HG03097 (cell line): ENCODE measurements around the gene CMYA5.

Experiments used
- ATAC-seq: cut with Tn5 transposase; IDR thresholded peaks from one replicate; pipeline ENCODE4 v1.9.1; 2021; ENCODE audit not compliant: unreplicated experiment, low FRiP score

Gene CMYA5

GRCh38 chr5:79793304-79793703, 103.7 kb downstream of the CMYA5 start:
- no peak for ATAC-seq

- no peak for ATAC-seq
Observed at GRCh38 chr5:79793722-79794121, 104.1 kb downstream of the CMYA5 start.

- ATAC-seq = no peak
Observed at GRCh38 chr5:79794347-79794746, 104.7 kb downstream of the CMYA5 start.

GRCh38 chr5:79795764-79796398, 106.2 kb downstream of the CMYA5 start:
- ATAC-seq = no peak

DNA sequence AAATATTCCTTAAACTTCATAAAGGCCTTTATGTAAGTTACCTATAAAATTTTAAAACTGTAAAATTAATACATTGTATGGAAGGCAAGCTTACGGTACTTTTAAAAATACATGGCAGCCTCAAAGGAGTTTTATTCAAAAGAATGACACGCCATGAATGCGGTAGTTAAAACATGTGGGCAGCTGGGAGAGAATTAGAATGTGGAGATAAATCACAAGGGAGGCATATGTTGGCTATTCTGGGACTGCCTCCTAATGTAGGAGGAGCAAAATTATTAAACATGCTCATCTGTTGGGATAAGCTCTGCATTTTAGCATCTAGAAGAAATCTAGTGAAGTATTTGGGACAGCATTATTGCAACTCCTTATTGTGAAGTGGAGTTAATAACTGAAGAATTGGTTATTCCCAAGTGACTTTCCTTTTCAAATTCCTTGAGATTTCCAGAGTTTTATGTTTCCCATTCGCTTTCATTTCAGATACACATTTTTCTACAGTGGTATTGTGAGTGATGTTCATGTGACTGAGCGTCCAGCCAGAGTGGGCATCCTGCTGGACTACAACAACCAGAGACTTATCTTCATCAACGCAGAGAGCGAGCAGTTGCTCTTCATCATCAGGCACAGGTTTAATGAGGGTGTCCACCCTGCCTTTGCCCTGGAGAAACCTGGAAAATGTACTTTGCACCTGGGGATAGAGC, 109.4 kb downstream of the CMYA5 start:
- ATAC-seq = no peak

DNA sequence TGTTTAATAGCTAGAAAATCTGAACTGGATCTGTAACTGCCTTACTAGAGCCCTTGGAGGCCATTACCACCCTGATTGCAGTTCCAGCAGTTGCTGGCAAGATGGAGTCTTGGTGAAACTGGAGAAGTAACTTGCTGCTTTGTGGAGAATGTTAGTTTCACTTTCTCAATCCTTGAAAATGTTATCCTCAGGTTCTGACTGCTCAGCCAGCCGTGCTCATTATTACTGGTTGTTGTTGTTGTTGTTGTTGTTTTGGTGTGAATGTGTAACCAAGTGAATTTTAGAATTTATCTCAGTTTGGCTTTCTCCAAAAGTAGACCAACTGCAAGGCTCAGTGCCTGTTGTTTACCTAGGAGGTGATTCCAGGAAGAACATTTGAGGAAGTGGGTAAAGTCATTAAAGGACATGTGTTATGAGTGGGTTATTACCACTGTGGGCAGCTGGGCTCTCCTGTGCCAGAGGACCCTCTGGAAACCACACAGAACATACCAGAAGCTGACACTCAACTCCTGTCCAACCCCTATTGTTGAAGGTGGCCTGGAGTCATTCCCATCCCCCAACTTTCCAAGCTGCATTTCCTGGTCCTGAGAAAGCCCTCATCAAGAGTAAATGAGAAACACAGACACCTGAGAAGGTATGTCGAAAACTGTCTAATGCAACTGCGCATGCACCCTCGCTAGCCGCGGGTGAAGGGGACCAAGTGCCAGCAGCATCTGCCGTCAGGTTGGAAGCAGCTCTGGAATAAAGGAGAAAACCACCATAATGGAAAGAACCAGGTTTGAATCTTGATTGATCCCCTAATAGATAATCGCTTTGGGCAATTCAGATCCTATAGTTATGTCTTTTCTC, 111.6 kb downstream of the CMYA5 start:
- no peak for ATAC-seq

DNA sequence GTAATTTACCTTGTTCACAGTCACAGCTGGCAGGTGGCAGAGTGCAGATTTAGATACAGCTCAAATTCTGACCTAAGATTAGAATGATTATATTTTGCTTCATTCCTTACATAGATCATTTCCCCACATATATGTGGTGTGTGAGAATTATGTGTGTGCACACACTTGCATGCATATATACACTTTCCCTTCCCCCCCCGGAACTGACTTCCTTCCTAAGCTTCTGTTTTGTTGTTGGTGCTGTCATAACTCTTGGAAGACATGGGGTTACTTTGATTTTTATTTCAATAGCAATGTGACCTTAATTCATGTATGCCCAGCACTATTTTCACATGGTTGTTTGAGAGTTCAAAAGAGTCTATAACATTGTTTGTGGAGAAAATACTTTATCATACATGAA, 112.8 kb downstream of the CMYA5 start:
- ATAC-seq = no peak

GRCh38 chr5:79803007-79803406, 113.4 kb downstream of the CMYA5 start:
- no peak for ATAC-seq

DNA sequence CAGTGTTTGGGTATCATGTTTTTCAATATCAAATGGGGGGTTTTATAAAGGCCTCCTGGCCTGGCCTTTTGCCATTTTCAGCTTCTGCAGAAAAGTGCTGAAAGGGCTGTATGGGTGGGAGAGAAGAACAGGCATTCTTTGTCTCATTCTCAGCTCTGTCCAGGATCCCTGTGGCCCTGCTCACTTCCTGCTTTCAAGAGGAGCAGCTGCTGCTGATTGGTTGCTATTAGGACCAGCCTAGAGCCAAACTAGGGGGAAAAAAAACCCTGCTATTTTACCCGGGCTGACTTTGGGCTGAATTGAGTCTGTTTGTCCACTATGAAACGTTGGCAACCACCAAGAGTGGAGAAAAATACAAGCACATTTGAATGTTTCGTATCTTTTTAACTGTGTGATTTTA, 117.1 kb downstream of the CMYA5 start:
- no peak for ATAC-seq

- ATAC-seq = no peak
Observed at GRCh38 chr5:79809743-79810142, 120.1 kb downstream of the CMYA5 start.

- no peak for ATAC-seq
Observed at GRCh38 chr5:79811081-79811480, 121.4 kb downstream of the CMYA5 start.

DNA sequence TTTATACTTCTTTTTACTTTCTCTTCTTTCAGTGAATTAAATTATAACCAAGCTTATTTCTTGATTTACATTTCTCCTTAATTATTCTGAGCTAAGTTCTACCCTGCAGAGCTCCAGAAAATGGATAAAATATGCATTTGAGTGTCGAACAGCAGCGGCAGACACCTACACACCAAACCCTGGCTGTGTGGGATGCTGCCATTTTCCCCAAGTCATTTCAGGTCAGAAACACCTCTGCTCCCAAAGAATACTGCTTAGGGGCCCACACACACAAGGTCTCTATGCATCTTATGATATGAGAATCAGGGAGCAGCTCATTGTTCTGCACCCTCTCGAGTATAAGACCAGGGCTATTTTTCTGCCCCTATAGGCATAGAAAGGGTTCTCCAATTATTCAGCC, 122.3 kb downstream of the CMYA5 start:
- no peak for ATAC-seq

DNA sequence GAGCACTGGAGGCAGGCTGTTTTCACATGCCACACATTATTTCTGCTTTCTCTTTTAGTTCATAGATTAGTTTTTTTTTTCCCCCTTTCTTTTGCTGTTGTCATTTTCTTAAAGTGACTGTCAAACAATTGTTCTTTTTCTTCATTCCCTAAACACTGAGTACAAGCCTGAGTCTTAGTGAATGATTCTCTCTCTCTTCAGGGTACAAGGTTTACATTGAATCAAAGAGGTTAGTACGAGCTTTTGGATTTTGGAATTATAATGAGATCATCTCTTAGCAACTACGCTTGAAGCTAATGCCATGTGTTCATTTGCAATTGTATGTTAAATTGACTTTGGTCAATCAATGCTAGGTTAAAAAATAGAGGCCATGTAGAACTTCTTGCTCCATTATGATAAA, 125.1 kb downstream of the CMYA5 start:
- no peak for ATAC-seq

DNA sequence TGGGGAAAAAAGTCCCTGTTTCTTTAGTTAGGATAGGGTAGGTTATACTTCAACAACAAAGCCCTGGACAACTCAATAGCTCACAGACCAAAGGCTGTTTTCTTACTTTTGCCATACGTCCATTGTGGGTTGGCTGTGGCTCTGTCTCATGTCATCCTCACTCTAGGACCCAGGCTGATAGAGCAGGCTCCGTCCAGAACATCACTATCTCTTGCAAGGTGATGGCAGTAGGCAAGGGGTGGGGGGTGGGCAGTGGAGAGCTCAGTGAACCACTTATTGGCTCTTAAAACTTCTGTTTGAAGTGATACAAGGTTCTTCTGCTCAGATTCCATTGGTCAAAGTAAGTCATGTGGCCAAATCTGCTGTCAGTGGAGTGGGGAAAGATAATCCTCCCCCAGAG, 126.4 kb downstream of the CMYA5 start:
- ATAC-seq = no peak

DNA sequence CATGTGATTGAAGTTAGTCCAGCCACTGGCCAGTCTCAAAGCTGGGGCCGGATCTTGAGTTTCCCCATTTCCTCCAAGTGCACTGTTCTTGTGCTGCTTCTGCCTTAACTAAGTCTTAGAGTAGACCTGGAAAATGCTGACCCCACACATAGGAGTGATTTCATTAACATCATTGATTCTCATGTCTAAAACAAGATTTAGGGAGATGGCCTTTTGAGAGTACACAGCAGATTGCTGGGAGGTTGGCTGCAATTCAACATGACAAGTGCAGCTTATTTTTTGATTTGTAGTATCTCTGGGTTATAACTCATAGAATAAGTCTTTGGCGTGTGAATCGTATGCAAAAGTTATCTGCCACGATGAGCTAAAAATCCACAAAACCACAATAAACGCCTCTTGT, 131.0 kb downstream of the CMYA5 start:
- ATAC-seq = no peak

- no peak for ATAC-seq
Observed at GRCh38 chr5:79824444-79824843, 134.8 kb downstream of the CMYA5 start.

GRCh38 chr5:79825802-79826201, 136.2 kb downstream of the CMYA5 start:
- ATAC-seq = no peak

GRCh38 chr5:79827159-79827629, 137.6 kb downstream of the CMYA5 start:
- no peak for ATAC-seq

DNA sequence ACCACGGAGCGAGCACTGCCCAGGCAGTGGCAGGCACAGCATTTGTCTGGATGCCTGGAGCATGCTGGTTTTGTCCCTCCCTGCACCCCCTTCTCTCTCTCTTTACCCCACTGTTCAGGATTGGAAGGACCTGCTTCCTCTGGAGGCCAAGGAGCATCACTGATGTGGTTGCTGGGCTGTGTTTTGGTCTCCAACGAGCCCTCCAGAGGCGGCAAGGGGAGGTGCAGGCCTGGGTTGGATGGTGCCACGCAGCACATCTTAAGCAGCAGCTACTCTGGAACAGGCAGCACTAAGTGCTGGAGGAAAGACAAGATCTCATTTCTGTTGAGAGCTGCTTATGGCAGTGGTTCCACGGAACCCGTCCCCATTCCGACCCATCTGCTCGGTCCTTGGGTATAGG, 139.6 kb downstream of the CMYA5 start:
- no peak for ATAC-seq

DNA sequence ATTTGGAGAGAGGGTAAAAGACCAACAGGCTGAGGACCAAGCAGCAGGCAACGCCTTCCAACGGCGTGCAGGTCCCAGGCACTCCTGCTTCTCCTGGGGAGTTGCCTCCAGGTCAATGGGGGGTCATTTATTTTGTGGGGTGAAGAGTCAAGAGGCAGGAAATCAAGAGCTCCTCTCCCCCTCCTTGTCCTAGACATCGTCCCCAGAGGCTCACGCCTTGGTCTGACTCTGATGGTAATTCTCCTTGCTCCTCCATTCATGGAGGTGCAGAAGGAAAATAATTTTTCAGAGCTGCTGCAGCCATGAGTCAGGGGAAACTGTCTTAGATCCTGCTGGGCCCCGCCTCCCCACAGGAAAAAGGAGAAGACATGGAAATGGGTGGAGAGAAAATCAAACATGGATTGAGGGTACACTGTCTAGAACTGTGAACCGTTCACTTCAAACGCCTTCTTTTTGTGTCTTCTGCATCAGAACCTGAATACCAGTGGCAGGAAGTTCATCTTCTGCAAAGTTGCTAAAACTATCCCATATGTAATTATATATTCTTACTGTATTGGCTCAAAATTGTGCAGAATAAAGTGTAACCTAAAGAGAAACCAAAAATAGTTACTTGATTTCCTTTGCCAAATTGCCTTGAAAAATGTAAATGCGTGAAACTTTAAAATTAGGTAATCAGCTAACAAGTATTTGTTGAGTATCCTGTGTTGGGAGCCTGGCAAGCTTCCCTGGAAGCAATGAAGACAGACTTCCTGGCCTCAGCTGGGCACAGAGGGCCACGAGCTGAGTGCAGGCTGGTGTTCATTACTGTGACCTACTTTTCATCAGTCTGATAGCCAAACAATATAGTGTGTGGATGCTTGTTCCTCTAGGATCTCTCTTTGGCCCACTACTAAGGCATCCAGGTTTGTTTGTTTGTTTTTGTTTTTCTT, 142.0 kb downstream of the CMYA5 start:
- ATAC-seq = no peak
